Keratinocyte (primary cell): ENCODE results near the gene PHOX2A.

ENCODE experiments used
- CTCF ChIP-seq, 3 experiments: IDR thresholded peaks in 1 of 3; conservative IDR thresholded peaks in 1 of 3; optimal IDR thresholded peaks in 1 of 3; 2 replicates in 2 of 3; 3 replicates in 1 of 3; pipeline versions ENCODE3 to v1.5.1; 2011; ENCODE audit warnings: low read length in 3 of 3, mild to moderate bottlenecking in 3 of 3, moderate library complexity in 2 of 3, control low read depth in 1 of 3, inconsistent platforms in 1 of 3; ENCODE audit not compliant: insufficient read depth in 2 of 3; ENCODE audit errors: extremely low read depth in 1 of 3
- EZH2 ChIP-seq: IDR thresholded peaks from one replicate; pipeline ENCODE4 v1.6.1; 2012; ENCODE audit warnings: inconsistent platforms, mild to moderate bottlenecking, low read length, moderate library complexity

GRCh38 chr11:72236083-72236697 lies 7.8 kb downstream of the PHOX2A start:
- TF ChIP-seq EZH2: no peak
- TF ChIP-seq CTCF (optimal IDR thresholded peaks at IDR 0.05 in 1 of 3, IDR thresholded peaks at IDR 0.05 in 1 of 3, conservative IDR thresholded peaks at IDR 0.05 in 1 of 3; ENCODE audit: extremely low read depth in 1 of 3, insufficient read depth in 2 of 3, low read length in 3 of 3): no peak
